K562 (cell line): ENCODE results near the gene VNN1.

Experiments
- CBX2 ChIP-seq: fragments of 200-600 bp; sonication (generic); IDR thresholded peaks from one replicate; pipeline ENCODE4 v1.6.1; 2012; ENCODE audit warnings: mild to moderate bottlenecking, low read length, inconsistent platforms; ENCODE audit not compliant: insufficient read depth, poor library complexity, severe bottlenecking
- KDM4B ChIP-seq, 2 experiments: fragments of 450-650 bp in 1 of 2; sonication (generic) in 1 of 2; IDR thresholded peaks; 2 replicates each; pipeline ENCODE4 v1.6.1; 2016 to 2017; ENCODE audit warnings: borderline replicate concordance in 2 of 2, antibody characterized with exemption in 1 of 2, low read depth in 1 of 2, mild to moderate bottlenecking in 1 of 2
- POLR2A ChIP-seq: fragments of 450-650 bp; conservative IDR thresholded peaks from 2 replicates; pipeline ENCODE4 v1.6.1; 2016
- RAD21 ChIP-seq, 2 experiments: fragments of 250-450 bp in 1 of 2; fragments of 450-650 bp in 1 of 2; sonication (Bioruptor Pico) in 1 of 2; formaldehyde crosslinking in 1 of 2; IDR thresholded peaks in 1 of 2; conservative IDR thresholded peaks in 1 of 2; 2 replicates each; pipeline versions ENCODE4 v1.4.0 to v1.8.0; 2020 to 2022; ENCODE audit warnings: mild to moderate bottlenecking in 2 of 2, moderate library complexity in 1 of 2
- RFX5 ChIP-seq: IDR thresholded peaks from 2 replicates; pipeline ENCODE4 v1.6.1; 2011; ENCODE audit warnings: low read depth, mild to moderate bottlenecking, improper control_type of control experiment, low read length
- ZNF143 ChIP-seq: sonication (generic); formaldehyde crosslinking; IDR thresholded peaks from 2 replicates; pipeline ENCODE4 v1.9.0; 2022; ENCODE audit warnings: mild to moderate bottlenecking, missing genetic modification reagents
- ZNF253 ChIP-seq: fragments of 250-450 bp; sonication (Bioruptor Pico); conservative IDR thresholded peaks from 2 replicates; pipeline ENCODE4 v1.6.1; 2021; ENCODE audit warnings: mild to moderate bottlenecking
- ZNF766 ChIP-seq: fragments of 200-800 bp; sonication (Bioruptor generic); conservative IDR thresholded peaks from 2 replicates; pipeline ENCODE4 v1.6.1; 2016; ENCODE audit warnings: missing genetic modification characterization, missing compliant biosample characterization
- TF ChIP-seq, protein P1 (sequence below), 3 experiments: IDR thresholded peaks in 2 of 3; conservative IDR thresholded peaks in 1 of 3; 2 replicates each; pipeline ENCODE4 v1.5.1; 2011 to 2012; ENCODE audit warnings: low read length in 3 of 3, mild to moderate bottlenecking in 3 of 3, control low read depth in 2 of 3, improper control_type of control experiment in 1 of 3, inconsistent platforms in 1 of 3, low read depth in 1 of 3, mixed read lengths in 1 of 3, moderate library complexity in 1 of 3; ENCODE audit not compliant: insufficient read depth in 2 of 3
- TF ChIP-seq, protein P2 (sequence below), 2 experiments: fragments of 450-650 bp; formaldehyde crosslinking in 1 of 2; IDR thresholded peaks; 2 replicates each; pipeline versions ENCODE4 v1.4.0 to v1.6.1; 2014 to 2020; ENCODE audit warnings: mild to moderate bottlenecking in 2 of 2, borderline replicate concordance in 1 of 2, low read depth in 1 of 2

DNA sequence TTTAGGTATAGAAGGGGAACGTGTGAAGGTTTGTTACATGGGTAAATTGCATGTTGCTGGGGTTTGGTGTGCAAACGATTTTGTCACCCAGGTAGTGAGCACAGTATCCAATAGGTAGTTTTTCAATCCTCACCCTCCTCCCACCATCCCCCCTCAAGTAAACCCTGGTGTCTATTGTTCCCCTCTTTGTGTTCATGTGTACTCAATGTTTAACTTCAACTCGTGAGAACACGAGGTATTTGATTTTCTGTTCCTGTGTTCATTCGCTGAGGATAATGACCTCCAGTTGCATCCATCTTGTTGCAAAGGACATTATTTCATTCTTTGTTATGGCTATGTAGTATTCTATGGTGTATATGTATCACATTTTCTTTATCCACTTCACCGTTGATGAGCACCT lies 11.6 kb upstream of the VNN1 start:
- TF ChIP-seq POLR2A = no peak
- TF ChIP-seq RAD21 (CRISPR knock-in tag; conservative IDR thresholded peaks at IDR 0.05 in 1 of 2, IDR thresholded peaks at IDR 0.05 in 1 of 2) = no peak
- no peak for TF ChIP-seq CBX2
- TF ChIP-seq KDM4B (IDR thresholded peaks at IDR 0.05; ENCODE audit: borderline replicate concordance in 2 of 2, low read depth in 1 of 2) = no peak
- TF ChIP-seq ZNF766 (CRISPR knock-in tag) = no peak
- no peak for TF ChIP-seq ZNF143
- TF ChIP-seq ZNF253 = no peak
- no peak for TF ChIP-seq RFX5
- TF ChIP-seq, protein P1, sequence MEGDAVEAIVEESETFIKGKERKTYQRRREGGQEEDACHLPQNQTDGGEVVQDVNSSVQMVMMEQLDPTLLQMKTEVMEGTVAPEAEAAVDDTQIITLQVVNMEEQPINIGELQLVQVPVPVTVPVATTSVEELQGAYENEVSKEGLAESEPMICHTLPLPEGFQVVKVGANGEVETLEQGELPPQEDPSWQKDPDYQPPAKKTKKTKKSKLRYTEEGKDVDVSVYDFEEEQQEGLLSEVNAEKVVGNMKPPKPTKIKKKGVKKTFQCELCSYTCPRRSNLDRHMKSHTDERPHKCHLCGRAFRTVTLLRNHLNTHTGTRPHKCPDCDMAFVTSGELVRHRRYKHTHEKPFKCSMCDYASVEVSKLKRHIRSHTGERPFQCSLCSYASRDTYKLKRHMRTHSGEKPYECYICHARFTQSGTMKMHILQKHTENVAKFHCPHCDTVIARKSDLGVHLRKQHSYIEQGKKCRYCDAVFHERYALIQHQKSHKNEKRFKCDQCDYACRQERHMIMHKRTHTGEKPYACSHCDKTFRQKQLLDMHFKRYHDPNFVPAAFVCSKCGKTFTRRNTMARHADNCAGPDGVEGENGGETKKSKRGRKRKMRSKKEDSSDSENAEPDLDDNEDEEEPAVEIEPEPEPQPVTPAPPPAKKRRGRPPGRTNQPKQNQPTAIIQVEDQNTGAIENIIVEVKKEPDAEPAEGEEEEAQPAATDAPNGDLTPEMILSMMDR (IDR thresholded peaks at IDR 0.05 in 2 of 3, conservative IDR thresholded peaks at IDR 0.05 in 1 of 3; ENCODE audit: insufficient read depth in 2 of 3, low read depth in 1 of 3, low read length in 3 of 3) = no peak
- TF ChIP-seq, protein P2, sequence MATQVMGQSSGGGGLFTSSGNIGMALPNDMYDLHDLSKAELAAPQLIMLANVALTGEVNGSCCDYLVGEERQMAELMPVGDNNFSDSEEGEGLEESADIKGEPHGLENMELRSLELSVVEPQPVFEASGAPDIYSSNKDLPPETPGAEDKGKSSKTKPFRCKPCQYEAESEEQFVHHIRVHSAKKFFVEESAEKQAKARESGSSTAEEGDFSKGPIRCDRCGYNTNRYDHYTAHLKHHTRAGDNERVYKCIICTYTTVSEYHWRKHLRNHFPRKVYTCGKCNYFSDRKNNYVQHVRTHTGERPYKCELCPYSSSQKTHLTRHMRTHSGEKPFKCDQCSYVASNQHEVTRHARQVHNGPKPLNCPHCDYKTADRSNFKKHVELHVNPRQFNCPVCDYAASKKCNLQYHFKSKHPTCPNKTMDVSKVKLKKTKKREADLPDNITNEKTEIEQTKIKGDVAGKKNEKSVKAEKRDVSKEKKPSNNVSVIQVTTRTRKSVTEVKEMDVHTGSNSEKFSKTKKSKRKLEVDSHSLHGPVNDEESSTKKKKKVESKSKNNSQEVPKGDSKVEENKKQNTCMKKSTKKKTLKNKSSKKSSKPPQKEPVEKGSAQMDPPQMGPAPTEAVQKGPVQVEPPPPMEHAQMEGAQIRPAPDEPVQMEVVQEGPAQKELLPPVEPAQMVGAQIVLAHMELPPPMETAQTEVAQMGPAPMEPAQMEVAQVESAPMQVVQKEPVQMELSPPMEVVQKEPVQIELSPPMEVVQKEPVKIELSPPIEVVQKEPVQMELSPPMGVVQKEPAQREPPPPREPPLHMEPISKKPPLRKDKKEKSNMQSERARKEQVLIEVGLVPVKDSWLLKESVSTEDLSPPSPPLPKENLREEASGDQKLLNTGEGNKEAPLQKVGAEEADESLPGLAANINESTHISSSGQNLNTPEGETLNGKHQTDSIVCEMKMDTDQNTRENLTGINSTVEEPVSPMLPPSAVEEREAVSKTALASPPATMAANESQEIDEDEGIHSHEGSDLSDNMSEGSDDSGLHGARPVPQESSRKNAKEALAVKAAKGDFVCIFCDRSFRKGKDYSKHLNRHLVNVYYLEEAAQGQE (IDR thresholded peaks at IDR 0.05; ENCODE audit: borderline replicate concordance) = no peak
- TF ChIP-seq, protein P2 (CRISPR knock-in tag; IDR thresholded peaks at IDR 0.05; ENCODE audit: low read depth) = no peak
